Colon (tissue), 2 donors: ENCODE data around the gene LNX1.
"Not testable (repeated sequence)": the region's sequence is repeated elsewhere in the genome, so short reads cannot be mapped to it uniquely, and the experiment has no call there.

Experiments
- FAIRE-seq: peaks from 2 replicates; lab custom pipeline; 2012; peaks lifted over from hg19 to GRCh38; lab: Jason Lieb, UNC
- donor health status: control.
- donor health status: control.

The LNX1 gene

DNA sequence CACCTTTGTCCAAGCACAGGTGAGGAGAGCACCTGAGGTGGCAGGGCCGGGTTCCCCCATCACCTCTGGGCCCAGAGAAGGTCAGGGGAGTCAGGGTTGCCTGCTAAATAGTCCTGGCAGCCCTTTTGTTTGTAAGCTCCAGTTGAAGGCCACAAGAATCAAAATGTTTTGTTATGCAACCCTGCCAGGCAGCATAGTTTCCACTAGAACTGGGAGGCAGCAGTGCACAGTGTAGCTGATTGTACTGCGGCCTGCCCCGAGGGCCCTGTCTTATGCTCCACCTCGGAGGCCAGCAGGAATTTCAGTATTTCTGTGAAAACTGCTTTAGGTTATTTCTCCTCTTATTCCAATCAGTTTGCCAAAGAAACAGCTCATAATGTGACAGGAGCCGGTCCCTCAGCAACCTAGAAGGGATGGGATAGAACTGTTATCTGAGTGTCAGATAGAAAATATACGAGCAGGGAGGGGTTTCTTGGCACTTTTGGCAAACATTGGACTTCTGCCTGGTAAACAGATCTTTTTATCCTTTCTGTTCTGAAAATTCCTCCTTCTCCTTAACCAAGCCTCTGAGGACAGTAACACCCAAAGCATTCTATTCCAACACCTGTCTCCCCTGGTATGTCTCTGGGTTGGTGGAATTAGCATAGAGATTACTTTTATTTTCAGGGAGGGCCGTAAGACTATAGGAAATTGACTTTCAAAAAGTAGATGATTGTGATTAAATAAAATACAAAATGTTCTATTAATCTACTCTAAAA lies 93.6 kb downstream of the LNX1 start:
- FAIRE-seq: no peak

DNA sequence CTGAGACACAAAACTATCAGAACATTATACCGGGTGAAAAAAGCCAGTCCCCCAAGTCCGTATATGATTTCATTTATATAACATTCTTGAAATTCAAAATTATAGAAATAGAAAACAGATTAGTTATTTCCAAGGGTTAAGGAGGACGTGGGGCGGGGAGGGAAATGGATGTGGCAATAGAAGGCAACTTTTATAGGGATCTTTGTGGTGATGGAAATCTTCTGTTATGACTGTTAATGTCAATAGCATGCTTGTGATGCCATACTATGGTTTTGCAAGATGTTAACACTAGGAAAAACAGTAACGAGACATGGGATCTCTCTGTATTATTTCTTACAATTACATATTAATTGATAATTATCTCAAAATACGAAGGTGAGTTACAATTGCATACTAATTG lies 96.4 kb downstream of the LNX1 start:
- no peak for FAIRE-seq

DNA sequence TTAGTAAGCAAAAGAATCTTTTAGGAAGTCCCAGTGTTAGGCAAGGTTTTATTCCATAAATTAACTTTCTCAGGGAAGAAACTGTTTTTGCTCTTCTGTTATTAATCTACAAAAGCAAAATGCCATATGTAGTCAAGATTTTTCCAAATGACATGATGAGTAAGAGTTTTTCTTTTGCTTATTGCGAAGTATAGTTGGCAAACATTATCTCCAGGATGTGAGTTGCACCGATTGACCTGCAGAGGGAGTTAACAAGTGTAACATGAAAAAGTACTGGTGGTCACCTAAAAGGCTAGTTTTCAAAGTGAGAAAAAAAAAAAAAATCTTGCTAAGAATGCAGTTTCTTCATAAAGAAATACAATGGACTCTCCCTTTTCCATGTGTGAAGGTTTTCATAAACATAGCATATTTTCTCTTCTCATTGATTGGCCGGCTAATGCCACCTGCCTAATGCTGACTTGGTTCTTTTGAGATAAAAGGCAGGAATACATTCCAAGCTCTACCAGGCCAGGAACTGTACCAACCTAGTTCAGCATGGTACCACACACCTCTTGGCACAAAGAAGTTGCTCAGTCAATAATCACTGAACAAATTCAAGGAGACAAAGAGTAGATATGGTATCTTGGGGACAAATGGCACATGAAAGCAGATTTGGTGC lies 100.2 kb downstream of the LNX1 start:
- no peak for FAIRE-seq

DNA sequence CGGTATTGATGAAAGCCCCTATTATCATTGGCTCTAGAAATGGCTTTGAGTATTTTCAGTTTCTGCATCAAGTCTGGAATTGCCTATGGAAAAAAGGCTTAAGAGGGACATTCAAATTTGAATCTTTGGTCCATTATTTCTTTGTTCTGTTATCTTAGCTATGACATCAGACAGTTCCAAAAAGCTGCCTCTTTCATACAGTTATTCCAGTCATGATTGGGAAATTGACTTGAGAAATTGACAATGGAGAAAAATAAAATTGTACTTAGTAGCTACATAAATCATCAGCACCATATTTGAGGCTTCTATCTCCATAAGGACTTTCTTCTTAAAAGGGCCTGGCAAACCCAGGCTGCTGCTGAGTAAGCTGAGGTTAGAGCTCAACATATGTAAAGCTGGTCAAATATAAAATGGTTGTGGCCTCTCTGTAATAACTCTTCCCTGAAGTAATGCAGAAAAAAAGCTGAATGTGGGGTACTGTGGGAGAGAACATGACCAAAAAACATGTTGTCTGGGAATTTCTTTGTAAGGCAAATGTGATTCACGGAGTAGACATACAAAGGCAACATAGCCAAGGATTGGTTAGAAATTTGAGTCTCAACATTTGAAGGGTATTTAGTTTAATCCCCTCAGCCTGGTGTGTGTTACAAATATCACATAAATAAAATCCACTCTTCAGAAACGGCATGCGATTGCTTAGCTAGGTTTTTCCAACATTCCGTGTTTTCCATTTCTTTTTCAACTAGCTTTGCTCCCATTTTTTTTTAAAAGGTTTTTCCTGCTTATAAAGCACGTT lies 100.9 kb downstream of the LNX1 start:
- no peak for FAIRE-seq

DNA sequence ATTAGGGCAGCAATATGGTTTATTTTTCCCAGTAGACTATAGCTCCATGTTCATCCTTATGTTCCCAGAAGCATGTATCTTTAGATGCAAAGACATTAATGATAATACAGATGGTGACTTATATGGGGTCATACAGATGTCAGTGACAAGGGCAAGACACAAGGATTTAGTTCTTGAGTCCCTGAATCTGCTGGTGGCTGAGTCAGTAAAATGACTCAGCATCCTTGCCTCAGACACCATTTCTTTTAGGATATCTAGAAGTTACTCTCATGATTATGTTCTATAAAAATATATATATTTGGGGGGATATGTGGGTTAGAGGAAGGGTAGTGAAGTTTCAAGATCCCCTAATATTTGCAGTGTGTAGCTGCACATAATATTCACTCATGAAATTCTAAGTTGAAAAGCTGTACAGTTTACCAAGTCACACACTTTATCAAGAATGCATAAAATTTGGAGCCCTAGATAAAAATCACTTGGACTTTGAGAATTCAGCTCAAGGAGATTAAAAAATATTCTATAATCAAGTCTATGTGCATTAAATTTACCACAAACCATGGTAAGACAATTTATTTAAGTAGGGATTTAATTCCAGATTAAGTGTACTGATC lies 101.9 kb downstream of the LNX1 start:
- FAIRE-seq: no peak

DNA sequence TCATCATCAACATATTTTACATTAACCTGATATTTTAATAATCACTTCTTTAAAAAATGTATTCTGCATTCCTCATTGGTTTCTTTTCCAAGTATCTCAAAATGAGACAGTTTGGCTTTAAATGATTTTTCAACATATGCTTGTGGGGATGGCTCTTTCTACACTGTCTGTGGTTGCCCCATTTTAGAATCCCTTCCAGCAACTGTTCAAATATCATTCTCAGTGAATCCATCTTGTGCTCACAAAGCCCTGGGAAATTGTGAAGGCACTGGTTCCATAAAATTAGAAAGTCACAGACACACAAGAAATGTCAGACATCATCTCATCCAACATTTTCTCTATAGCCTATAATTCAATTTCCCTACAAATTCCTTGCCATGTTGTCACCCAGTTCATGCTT lies 103.5 kb downstream of the LNX1 start:
- FAIRE-seq: no peak

DNA sequence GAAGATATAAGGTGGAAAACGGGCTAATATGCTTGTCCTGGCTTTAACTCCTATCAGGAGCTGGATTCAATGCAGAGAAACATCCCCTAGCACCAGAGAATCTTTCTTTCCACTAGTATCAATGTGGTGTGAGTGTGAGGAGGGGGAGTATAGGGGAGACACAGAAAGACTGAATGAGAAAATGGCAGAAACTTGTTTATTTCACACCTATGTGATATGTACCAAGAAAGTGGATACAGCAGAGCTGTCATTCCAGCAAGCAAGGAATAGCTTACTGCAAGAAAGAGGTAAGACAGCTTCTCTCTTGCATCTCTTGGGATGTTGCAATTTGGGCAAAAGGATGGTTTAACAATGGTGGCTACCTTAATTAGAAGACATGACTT lies 105.6 kb downstream of the LNX1 start:
- FAIRE-seq: no peak

DNA sequence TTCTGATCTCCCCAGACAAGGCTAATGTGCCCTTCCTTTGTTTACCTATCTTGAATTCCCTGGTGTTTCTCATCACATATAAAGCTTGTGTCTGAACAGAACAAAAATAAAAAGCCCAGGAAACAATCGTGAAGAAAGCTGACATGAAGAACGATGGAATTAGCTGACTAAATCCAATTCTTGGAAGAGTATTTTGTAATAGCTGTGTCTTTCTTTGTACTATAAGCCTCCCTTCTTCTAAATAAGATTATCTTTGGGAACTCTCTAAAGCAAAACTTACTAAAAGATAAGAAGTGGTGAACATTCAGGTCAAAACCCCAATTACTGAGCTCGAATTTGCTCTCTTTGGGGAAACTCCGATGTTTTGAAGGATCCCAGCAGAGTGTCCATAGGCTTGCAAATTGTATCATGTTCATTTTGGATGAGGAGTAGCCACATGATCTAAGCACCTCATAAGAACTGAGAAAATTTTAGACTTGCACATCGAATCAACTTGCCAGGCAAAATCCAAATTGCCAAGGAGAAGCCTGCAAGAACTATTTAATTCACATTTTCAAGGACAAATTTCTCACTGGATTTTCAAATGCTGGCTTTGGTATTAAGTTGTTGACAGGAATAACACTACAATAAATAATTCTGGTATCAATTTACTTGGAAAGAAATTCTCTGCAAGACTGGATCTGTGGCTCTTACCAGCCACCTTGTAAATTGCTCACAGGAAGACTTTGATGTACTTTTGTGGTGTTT lies 106.2 kb downstream of the LNX1 start:
- FAIRE-seq: no peak

DNA sequence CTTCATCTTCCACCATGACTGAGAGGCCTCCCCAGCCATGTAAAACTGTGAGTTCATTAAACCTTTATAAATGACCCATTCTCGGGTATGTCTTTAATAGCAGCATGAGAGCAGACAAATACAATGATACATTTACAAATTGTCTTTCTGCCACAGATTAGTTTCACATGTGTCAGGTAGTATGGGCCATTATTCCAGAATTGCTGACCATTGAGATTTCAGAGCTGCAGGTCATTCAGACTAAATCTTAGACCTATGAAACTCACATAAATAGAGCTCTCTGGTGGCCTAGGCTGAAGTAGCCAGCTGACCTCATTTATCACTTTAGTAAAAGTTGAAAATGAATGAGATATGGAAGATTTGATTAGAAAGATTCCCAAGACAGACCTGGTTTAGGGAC lies 108.0 kb downstream of the LNX1 start:
- FAIRE-seq: no peak

DNA sequence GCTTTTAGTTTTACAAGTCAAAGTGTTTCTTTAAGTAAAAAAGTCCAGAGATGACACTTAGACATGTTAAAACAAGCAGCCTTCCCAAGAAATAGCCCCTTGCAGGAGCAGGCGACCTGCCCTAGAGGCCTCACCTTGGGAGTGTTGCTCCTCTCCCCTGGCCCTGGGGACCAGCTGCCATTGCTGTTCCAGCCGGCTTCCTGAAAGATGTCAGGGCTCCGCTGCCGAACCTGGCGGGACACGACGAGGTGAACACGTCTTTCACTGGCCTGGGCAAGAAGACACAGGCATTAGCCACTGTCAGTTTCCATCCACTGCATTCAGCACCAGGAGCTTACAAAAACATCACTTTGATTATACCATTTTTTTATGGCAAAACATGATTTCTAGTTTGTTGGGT lies 109.7 kb downstream of the LNX1 start:
- FAIRE-seq: no peak

DNA sequence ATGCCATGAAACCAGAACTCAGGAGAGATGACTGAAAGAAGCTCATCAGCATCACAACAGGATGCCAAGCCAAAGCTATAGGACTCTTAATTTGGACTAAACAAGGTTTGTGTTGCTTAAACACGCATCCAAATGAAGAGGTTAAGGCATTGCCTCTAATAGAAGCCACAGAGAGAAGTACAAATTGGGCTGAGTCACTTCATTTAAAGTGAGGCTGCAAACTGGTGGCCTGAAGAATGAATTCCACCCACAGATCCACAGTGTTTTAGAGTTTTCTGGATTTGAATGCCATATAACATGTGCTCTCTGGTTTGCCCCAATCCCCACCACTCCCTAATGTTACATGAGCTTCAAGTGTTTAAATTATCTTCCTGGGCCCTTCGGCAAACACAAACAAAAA lies 110.4 kb downstream of the LNX1 start:
- no peak for FAIRE-seq

DNA sequence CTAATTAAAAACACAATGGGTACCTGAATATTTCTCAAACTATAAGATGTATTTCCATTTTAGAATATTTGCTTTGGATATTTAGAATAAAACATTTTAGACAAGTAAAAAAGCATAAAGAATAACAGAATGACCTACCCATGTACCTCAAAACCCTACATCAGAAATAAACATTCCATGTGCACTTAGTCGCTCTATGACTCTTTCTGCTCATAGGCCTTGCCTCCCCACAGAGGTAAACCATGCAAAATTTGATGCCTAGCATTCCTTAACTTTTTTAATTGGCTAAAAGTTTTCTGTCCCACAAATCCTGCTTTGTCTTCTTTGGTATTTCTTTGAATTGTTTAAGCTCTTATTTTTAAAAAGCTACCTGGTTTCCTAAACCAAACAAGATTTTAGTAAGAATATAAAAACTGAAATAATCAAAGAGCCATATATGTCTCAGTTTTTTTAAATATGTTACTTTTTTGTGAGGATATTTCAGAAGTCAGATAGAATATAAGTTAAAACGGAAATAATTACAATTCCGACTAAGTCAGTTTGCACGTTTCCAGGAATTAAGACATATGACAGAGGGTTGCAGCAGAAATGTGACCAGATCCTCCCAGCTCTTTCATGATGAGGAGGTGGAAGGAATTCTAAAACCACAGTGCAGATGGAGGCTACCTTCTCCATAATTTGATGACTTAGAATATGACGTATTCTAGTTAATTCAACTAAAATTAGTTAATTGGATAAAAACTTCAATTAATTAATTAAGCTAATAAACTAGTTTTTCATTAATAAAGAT lies 111.4 kb downstream of the LNX1 start:
- FAIRE-seq: no peak

DNA sequence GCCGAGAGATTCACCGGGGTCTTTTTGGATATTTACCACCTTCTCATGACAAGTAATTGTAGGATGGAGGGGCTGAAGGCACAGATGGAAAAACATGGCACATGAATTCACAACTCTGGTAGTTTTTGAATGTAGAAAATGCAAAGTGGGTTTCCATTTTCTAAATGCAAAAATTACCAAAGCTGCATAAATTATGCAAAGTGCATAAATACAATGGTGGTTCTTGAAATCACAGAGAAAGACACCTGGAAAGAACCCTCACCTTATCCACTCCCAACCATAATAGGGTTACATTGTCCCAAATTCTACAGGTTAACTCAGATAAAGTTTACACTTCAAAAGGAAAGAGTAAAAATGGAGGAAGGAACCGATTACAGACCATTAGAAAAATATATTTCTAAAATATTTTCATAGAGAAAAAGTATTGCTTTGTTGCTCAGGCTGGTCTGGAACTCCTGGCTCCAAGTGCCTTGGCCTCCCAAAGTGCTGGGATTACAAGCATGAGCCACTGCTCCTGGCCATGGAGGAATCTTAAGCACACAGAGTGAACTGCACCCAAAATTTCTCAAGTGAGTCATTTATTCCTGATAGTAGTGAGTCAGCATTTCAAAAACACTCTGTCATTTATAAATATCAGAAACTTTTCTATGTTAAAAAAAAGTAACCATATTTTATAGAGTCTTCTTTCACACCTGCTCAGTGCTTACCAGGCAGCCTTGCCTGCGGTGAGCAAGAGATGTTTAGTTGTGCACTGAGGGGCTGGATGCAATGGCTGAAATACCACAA lies 112.4 kb downstream of the LNX1 start:
- FAIRE-seq: no peak

DNA sequence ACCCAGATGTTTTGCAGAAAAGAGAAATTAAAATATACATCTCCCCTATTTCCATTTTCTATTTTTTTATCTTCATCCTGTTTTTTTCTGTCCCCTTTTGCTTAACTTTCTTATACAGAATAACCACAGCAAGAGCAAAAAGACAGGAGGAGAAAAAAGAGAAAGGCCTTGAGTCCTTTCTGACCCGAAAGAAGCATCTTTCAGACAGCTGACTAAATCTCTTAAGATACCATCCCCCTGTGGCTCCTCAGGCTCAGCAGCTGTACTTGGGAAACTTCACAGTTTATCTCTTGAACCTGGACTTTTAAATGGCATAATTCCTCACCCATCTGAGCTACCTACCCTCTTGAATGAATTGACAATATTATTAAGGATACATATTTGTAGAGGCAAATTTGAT lies 113.7 kb downstream of the LNX1 start:
- FAIRE-seq: no peak

DNA sequence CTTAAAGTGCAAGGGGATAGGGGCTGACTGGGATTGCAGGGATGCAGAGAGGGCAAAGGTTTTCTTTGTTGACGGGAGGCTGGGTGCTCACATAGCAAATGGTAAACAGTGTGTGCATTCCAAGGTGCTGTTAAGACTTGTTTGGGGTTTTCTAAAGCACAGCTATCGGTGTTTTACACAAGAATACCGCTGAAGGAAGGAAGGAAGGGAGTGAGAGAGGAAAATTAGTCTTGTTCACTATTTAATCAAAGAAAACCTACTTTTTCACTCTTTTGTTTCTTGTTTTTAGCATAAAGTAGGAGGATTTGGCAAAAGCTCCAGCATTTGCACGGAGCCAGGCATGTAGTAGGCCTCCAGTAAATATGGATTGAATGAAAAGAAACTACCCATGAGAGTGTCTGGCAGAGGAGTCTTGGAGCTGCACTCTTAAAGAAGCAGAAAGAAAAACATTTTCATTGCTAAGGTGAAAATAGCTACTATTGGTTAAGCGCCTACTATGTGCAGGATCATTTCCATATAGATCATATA lies 114.2 kb downstream of the LNX1 start:
- FAIRE-seq: no peak

DNA sequence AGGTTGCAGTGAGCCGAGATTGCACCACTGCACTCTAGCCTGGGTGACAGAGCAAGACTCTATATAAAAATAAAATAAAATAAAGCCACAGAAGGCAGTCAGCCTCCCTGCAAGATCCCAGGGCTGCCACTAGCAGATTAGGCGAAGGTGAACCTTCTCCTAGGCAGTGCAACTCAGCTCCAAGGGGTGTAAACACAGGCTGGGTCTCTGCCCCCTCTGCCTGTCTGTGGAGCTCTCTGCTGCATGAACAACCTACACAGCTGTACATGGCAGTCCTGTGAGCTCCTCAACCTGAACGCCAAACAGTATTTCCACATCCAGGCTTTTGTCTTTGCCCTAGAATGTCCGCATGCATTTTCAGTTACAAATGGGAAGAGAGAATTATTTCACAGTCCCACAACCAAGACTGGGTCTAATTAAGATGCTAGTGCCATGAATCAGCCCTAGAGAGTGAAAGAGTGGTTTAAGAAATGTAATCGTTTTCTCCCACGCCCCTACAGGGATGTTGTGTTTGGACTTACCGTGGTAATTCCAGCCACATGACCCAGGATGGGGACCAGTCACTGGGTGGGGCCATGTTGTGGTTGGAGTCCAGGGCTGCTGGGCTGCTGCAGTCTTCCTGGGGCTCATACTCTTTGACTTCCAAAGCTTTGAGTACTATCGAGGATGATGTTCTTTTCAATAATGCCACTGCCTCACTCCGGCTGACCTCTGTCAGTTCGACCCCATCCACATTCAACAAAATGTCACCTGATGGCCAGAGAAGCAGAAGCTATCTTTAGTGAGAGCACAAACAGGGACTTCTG lies 114.9 kb downstream of the LNX1 start:
- no peak for FAIRE-seq

DNA sequence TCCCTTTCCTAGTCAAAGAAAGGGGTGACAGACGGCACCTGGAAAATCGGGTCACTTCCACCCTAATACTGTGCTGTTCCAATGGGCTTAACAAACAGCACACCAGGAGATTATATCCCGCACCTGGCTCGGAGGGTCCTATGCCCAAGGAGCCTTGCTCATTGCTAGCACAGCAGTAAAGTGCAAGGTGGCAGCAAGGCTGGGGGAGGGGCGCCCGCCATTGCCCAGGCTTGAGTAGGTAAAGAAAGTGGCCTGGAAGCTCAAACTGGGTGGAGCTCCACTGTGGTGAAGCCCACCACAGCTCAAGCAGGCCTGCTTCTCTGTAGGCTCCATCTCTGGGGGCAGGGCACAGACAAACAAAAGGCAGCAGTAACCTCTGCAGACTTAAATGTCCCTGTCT lies 124.7 kb downstream of the LNX1 start:
- FAIRE-seq: not testable (repeated sequence)

DNA sequence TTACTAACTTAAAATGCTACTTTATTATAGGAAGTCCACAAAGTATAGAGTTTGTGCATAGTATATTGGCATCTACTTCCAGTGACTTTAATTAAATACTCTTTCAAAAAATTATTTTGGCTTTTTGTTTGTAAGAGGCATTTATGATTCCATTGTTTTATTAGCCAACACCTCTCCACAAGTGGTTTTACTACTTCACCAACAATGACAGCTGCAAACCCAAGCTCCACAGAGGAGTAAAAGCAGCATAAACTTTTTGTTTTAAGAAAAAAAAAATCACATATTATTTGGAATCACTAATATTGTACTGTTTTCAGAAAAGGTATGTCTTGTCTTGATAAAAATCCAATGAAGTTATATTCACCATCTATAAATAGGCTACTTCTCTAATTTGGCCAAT lies 125.4 kb downstream of the LNX1 start:
- no peak for FAIRE-seq

DNA sequence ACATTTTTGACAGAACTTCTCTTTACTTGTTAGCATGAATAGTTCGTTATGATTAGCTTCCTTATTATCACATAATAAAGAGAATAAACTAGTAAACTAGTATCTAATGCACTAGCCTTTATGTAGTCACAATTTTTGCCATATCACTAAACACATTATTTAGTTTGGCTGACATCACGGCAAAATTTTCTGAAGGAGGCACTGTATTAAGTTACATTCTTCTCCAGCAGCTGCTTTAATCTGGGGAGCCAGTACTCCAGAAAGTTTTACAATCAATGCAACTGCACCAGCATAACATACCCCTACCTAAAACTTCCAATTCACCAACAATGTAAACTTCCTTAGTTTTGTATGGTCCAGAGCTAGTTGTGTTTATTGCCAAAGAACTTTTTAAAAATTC lies 126.0 kb downstream of the LNX1 start:
- no peak for FAIRE-seq
